Adipocyte (in vitro differentiated cells): ENCODE results near the gene NOLC1.
A peak's percentile ranks its signal among the peaks of the same experiment; 100 is the strongest.

Experiments used
- DNase-seq: peaks from one replicate; pipeline ENCODE4 v3.0.0-alpha.2; 2015; ENCODE audit warnings: low read depth
- H3K27me3 ChIP-seq: replicated peaks from 2 replicates; pipeline ENCODE4 v1.7.0; 2013; ENCODE audit warnings: mild to moderate bottlenecking, low read length, moderate library complexity; ENCODE audit not compliant: control insufficient read depth, insufficient read depth
- H3K36me3 ChIP-seq: 2 replicates; pipeline ENCODE4 v1.7.0; 2013; ENCODE audit warnings: low read length, mild to moderate bottlenecking, moderate library complexity; ENCODE audit not compliant: control insufficient read depth, insufficient read depth, severe bottlenecking
- H3K4me1 ChIP-seq: 2 replicates; pipeline ENCODE4 v1.7.0; 2013; ENCODE audit warnings: mild to moderate bottlenecking, low read length, moderate library complexity; ENCODE audit not compliant: control insufficient read depth, insufficient read depth
- H3K4me3 ChIP-seq: 2 replicates; pipeline ENCODE4 v1.7.0; 2013; ENCODE audit warnings: mild to moderate bottlenecking, low read length, moderate library complexity
- H3K9ac ChIP-seq: 2 replicates; pipeline ENCODE4 v1.7.0; 2013; ENCODE audit warnings: mild to moderate bottlenecking, low read length, moderate library complexity
- H3K9me3 ChIP-seq: 2 replicates; pipeline ENCODE4 v1.7.0; 2013; ENCODE audit warnings: mild to moderate bottlenecking, low read length, moderate library complexity; ENCODE audit not compliant: control insufficient read depth

NOLC1 gene

DNA sequence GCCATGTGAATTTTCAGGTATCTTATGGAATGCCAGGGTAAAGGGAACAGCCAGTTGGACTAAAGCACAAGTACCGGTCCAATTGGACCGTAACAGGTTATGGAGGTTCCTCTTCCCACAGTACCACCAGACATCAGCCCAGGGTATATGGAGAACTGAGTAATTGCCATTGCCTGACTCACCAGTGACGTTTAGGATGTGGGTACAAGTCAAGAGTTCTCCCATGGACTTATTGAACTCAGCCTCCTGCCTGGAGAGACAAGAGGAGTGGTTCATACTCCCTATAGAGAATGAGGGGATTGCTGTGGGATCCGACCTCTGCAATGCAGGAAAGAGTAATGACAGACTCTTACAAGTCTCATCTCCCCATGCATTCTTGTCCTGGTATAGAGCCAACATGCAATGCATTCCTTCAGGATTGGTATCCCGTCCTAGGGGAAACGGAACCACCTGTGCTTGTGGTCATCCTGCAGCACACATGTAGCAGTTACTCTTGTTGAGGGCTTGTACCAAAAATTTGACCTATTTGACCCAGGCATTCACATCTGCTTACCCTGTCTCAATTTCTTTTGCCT, 43.2 kb downstream of the NOLC1 start:
- H3K9me3 ChIP-seq = peaks cover 19% of the 10 kb centered on the region
- H3K4me1 ChIP-seq = no peaks in the 10 kb centered on the region
- no peaks in the 10 kb centered on the region for H3K36me3 ChIP-seq
- H3K27me3 ChIP-seq = peaks cover 4% of the 10 kb centered on the region
- no peak overlapping the region for H3K4me3 ChIP-seq
- no peak overlapping the region for H3K9ac ChIP-seq
- DNase-seq = no peak

GRCh38 chr10:102196893-102197292, 44.7 kb downstream of the NOLC1 start:
- H3K27me3 ChIP-seq = peaks cover 11% of the 10 kb centered on the region
- H3K4me1 ChIP-seq = no peaks in the 10 kb centered on the region
- peaks cover 13% of the 10 kb centered on the region for H3K9me3 ChIP-seq
- no peak for DNase-seq
- no peak overlapping the region for H3K9ac ChIP-seq
- H3K4me3 ChIP-seq = no peak overlapping the region
- no peaks in the 10 kb centered on the region for H3K36me3 ChIP-seq

DNA sequence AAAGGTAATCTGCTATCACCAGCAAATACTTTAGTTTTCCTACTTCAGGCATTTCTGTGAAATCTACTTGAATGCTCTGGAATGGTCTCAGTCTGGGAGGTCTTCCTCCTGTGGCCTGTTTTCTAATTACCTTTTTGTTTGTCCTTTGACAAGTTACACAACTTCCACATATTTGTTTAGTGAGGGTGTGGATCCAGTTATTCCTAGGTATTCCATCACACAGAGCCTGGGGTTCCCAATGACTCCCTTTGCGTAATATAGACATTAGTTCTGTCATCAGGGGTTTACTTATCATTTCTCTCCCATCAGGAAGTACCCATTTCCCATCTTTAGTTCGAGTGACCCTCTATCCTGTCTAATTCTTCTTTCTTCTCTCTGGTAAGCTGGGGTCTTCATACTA, 45.8 kb downstream of the NOLC1 start:
- H3K4me1 ChIP-seq = no peaks in the 10 kb centered on the region
- no peak overlapping the region for H3K4me3 ChIP-seq
- peaks cover 6% of the 10 kb centered on the region for H3K9me3 ChIP-seq
- no peak overlapping the region for H3K9ac ChIP-seq
- DNase-seq = no peak
- H3K27me3 ChIP-seq = peaks cover 14% of the 10 kb centered on the region
- H3K36me3 ChIP-seq = no peaks in the 10 kb centered on the region

DNA sequence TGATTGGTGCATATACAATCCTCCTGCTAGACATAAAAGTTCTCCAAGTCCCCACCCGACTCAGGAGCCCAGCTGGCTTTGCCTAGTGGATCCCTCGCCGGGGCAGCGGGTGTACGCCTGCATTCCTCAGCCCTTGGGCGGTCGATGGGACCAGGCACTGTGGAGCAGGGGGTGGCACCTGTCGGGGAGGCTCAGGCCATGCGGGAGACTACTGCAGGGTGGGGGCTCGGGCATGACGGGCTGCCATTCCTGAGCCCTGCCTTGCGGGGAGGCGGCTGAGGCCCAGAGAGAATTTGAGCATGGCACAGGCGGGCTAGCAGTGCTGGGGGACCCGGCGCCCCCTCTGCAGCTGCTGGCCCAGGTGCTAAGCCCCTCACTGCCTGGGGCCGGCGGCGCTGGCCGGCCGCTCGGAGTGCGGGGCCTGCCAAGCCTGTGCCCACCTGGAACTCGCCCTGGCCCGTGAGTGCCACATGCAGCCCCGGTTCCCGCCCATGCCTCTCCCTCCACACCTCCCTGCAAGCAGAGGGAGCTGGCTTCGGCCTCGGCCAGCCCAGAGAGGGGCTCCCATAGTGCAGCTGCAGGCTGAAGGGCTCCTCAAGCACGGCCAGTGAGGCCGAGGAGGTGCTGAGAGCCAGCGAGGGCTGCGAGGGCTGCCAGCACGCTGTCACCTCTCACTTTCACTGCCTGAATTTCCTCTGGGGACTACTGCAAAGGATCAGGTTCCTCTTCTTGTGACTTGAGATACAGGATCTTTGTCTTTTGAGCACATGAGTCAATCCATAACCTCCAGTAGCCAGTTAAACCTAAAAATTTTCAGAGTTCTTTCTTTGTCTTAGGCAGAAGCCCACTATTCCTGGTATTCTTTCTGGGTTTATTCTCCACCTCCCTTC, 48.8 kb downstream of the NOLC1 start:
- DNase-seq = no peak

GRCh38 chr10:102202386-102202785, 50.2 kb downstream of the NOLC1 start:
- no peak overlapping the region for H3K9ac ChIP-seq
- H3K4me1 ChIP-seq = peaks cover 3% of the 10 kb centered on the region
- H3K4me3 ChIP-seq = no peak overlapping the region
- no peaks in the 10 kb centered on the region for H3K36me3 ChIP-seq
- peaks cover 15% of the 10 kb centered on the region for H3K9me3 ChIP-seq
- H3K27me3 ChIP-seq = peaks cover 23% of the 10 kb centered on the region
- DNase-seq = peak; percentile 4

More for the DNA sequence above, 48.8 kb downstream of the NOLC1 start:
- H3K27me3 ChIP-seq = peaks cover 23% of the 10 kb centered on the region
- H3K9me3 ChIP-seq = peaks cover 15% of the 10 kb centered on the region
- H3K9ac ChIP-seq = no peak overlapping the region
- no peaks in the 10 kb centered on the region for H3K36me3 ChIP-seq
- H3K4me3 ChIP-seq = no peak overlapping the region
- H3K4me1 ChIP-seq = no peaks in the 10 kb centered on the region

- Histone ChIP-seq H3K4me1 (peaks cover 16% of the 10 kb centered on the region), H3K9me3 (peaks cover 9% of the 10 kb centered on the region), H3K36me3 (no peaks in the 10 kb centered on the region), H3K9ac (no peak overlapping the region), H3K4me3 (peak overlapping the region; percentile 23), H3K27me3 (peaks cover 4% of the 10 kb centered on the region)
- peak; percentile 62 for DNase-seq
Measured at GRCh38 chr10:102208311-102209035, 56.3 kb downstream of the NOLC1 start.

GRCh38 chr10:102211615-102212299, 59.6 kb downstream of the NOLC1 start:
- H3K9me3 ChIP-seq = no peaks in the 10 kb centered on the region
- no peaks in the 10 kb centered on the region for H3K27me3 ChIP-seq
- H3K9ac ChIP-seq = no peak overlapping the region
- no peaks in the 10 kb centered on the region for H3K36me3 ChIP-seq
- peaks cover 16% of the 10 kb centered on the region for H3K4me1 ChIP-seq
- no peak for DNase-seq
- H3K4me3 ChIP-seq = no peak overlapping the region
